Activated CD8-positive, alpha-beta memory T cell treated with anti-CD3 and anti-CD28 coated beads for 1 hour (primary cell): ENCODE measurements around the gene PRRC1.
A peak's percentile ranks its signal among the peaks of the same experiment; 100 is the strongest.
"Not testable (repeated sequence)": the region's sequence is repeated elsewhere in the genome, so short reads cannot be mapped to it uniquely, and the experiment has no call there.

ENCODE experiments used
- DNase-seq, 2 donors: peaks; one replicate each; pipeline ENCODE4 v3.0.0-alpha.2; 2020; ENCODE audit warnings: low read depth in 1 of 2; ENCODE audit errors: extremely low read depth in 1 of 2

Gene PRRC1

GRCh38 chr5:127540553-127540952 is 23.1 kb downstream of the PRRC1 start:
- not testable (repeated sequence) for DNase-seq

GRCh38 chr5:127545249-127545648 is 27.8 kb downstream of the PRRC1 start:
- DNase-seq: not testable (repeated sequence)

GRCh38 chr5:127549551-127549950 is 32.1 kb downstream of the PRRC1 start:
- no peak for DNase-seq

- no peak for DNase-seq
Observed at GRCh38 chr5:127550652-127551409, 33.4 kb downstream of the PRRC1 start.

GRCh38 chr5:127551410-127552041 is 34.1 kb downstream of the PRRC1 start:
- DNase-seq: no peak

GRCh38 chr5:127555826-127556225 is 38.4 kb downstream of the PRRC1 start:
- DNase-seq: no peak

- no peak for DNase-seq
Observed at GRCh38 chr5:127556609-127557334, 39.3 kb downstream of the PRRC1 start.

- no peak for DNase-seq
Observed at GRCh38 chr5:127558273-127558672, 40.8 kb downstream of the PRRC1 start.

- no peak for DNase-seq
Observed at GRCh38 chr5:127561254-127561653, 43.8 kb downstream of the PRRC1 start.

- no peak for DNase-seq
Observed at GRCh38 chr5:127562252-127562651, 44.8 kb downstream of the PRRC1 start.

- no peak for DNase-seq
Observed at GRCh38 chr5:127563136-127563535, 45.7 kb downstream of the PRRC1 start.

GRCh38 chr5:127564002-127564769 is 46.7 kb downstream of the PRRC1 start:
- DNase-seq: peak; percentile 3 to 8

- DNase-seq: no peak
Observed at GRCh38 chr5:127565586-127566270, 48.3 kb downstream of the PRRC1 start.

- DNase-seq: no peak
Observed at GRCh38 chr5:127567026-127567768, 49.8 kb downstream of the PRRC1 start.

GRCh38 chr5:127568166-127568565 is 50.7 kb downstream of the PRRC1 start:
- no peak for DNase-seq

GRCh38 chr5:127569471-127569870 is 52.0 kb downstream of the PRRC1 start:
- DNase-seq: not testable (repeated sequence)

- DNase-seq: no peak
Observed at GRCh38 chr5:127571314-127572131, 54.1 kb downstream of the PRRC1 start.

GRCh38 chr5:127572930-127573329 is 55.5 kb downstream of the PRRC1 start:
- DNase-seq: no peak
